HG02943 (cell line): ENCODE data around the gene HCFC1R1.
A peak's percentile ranks its signal among the peaks of the same experiment; 100 is the strongest.

Experiments used
- ATAC-seq: cut with Tn5 transposase; IDR thresholded peaks from one replicate; pipeline ENCODE4 v1.9.1; 2021; ENCODE audit warnings: mild to moderate bottlenecking, low read depth, moderate library complexity; ENCODE audit not compliant: unreplicated experiment

The HCFC1R1 gene

DNA sequence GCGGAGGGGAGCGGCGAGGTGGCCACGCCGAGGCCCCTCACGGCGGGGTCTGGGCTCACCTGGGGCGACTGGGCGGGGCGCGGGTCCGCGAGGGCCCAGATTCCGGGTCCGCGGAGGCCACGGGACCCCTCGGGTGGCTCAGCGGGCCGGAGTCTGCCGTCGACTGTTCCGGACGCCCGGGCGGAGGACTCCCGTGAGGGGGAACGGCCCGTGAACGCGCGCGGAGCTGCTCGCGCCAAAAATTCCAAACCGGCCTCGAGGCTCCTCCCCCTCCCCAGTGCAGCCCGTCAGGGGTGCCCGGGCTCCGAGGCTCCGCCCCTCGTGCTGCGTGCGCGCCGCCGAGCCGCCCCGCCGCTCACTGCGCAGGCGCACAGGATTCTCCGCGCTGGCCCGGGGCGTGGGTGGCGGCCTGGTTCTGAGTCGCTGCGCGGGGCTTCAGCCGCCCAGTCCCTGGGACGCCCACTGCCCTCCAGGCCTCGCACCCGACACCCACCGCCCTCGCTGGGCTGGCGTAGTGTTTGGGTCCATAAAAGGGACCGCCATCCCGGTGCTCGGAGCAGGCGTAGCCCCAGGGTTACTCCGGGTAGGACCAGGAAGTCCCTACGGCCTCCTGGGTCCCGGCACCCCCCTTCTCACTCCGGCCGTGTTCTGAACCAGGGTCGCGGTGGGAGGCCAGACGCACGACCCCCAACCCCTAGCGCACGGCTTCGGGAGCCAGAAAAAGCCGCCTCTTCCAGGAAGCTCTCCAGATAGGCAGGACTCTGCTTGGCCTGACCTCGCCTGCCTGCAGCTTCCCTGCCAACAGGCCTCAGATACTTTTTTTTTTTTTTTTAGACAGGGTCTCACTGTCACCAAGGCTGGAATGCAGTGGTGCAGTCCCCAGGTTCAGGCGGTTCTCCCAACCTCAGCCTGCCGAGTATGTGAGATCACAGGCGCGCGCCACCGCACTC is 43.2 kb downstream of the HCFC1R1 start, which contains the start of gene PKMYT1:
Gene PKMYT1, minus strand, starts transcription at position 220 of the 950 bp plus-strand sequence. CDS start 789 bp downstream, outside the sequence.
- ATAC-seq: peak; percentile 76

DNA sequence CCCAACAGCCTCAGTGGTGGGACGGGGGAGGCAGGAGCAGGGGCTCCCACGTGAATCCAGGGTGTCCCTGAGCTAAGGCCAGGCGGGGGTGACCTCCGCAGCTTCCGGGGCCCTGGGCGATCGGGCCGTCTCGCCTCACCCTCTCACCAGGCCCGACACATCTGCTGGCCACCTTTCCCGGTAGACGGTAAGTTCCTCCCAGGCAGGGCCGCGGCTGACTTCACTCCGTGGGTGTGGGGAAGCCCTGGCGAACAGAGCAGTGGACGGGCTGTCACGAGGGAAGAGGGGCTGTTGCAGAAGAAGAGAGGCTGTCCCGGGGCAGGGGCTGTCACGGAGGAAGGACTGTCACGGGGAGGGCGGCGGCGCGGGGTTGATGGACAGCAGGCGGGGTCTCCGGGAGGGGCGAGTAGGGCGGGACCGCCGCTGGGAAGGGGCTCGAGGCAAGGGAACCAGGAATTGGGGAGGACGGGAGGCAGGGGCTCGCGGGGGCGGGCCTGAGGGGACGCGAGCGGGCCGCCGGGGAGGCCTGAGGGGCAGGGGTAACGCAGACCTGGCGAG is 44.0 kb downstream of the HCFC1R1 start:
- ATAC-seq: no peak

DNA sequence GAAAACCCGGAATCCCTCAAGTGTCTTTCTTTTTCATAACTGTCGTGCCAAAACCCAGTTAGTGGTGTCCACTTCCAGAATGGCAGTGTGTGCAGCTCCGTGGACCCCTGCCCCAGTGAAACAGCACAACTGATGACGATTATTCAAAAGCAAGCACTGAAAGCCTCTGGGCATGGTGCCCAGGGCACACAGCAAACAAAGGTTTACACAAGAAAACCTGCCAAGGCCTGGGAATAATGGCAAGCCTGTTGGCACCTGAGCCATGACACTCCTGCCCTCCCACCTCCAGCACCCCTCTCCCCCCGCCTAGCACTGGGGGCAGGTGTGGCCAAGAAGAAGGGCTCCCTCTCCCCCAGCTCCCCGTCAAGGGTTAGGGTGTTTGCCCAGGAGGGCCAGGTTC is 46.3 kb downstream of the HCFC1R1 start:
- ATAC-seq: no peak

DNA sequence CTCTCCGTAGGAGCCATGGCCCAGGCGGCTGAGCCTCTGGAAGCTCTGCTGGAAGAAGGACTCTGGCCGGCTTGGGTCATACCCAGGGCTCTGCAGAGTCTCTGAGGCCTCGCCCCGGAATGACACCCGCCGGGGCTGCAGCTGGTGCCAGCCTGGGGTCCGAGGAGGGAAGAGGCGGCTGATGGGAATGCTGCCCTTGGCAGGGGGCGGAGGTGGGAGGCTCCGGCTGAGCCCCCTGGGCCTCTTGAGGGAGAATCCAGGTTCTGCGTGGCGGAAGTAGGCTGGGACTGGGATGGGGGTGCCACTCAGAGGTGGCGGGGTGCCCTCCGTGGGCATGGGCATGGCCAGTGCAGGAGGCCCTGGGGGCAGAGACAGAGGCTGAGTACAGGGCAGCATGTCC is 47.1 kb downstream of the HCFC1R1 start:
- no peak for ATAC-seq

DNA sequence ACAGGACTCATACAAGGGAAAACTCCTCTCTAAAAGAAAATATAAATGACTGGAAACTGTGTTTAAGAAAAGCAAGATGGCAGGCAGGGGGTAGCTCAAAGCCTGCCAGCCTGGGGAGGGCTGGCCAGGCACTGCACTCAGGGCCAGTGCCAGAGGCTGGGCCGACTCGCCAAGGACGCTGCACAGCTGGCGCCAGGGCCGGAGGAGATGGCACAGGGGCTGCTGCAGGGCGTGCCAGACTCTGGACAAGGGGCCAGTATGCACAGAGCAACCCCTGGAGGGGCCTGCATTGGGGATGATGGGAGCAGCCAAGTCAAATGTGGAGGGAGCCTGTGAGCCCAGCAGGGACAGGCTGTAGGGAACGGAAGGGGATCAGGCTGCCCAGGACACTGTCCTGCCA is 47.5 kb downstream of the HCFC1R1 start:
- no peak for ATAC-seq

DNA sequence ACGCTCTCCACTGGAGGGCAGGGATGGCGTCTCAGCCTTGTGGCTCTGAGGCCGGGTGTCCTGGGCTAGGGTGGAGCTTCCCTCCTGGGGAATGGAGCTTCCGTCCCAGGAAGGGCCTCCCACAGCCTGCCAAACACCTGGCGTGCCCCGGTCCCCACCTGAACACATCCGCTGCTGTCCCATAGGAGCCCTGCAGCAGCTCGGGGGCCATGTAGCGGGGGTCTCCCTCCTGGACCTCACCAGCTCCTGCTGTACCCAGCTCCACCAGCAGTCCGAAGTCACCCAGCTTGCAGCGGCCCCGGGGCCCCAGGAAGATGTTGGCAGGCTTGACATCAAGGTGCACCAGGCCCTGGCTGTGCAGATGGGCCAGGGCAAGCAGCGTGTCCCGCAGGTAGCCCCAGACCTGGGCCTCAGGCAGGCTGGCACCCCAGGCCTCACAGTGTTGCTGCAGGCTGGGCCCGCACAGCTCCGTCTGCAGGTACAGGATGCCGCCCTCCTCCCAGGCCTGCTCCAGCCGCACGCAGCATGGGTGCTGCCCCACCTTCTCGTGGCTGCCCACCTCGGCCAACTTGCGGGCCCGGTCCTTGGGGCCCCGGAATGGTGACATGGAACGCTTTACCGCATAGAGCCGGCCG is 48.5 kb downstream of the HCFC1R1 start:
- ATAC-seq: no peak

DNA sequence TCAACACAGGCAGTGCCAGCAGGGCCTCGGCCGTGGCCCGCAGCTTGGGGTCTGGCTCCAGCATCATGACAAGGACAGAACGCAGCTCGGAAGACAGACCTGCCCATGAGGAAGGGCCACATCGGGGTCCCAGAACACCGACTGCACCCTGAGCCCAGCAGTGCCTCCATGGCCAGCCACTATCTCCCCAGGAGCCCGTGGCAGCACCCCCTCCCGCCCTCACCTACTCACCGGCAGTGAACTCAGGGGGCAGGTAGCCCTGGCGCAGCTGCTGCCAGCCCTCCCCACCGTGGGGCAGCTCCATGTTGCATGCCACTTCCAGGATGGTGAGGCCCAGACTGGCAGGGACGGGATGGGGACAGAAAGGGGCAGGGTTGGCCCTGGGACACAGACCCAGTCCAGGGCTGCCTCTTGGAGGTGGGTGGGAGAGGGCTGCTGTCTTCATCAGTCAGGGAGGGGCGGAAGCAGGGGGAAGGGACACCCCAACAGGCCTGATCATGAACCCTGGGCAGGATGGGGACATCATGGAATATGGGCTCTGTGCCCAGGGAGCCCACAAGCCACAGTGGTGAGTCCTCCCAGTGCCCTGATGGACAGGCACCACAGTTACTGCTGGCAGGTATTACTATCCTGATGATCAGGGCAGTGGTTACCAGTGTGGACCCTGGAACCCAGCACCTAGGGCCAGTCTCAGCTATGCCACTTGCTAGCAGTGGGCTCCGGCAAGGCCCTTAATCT is 49.3 kb downstream of the HCFC1R1 start:
- ATAC-seq: no peak

DNA sequence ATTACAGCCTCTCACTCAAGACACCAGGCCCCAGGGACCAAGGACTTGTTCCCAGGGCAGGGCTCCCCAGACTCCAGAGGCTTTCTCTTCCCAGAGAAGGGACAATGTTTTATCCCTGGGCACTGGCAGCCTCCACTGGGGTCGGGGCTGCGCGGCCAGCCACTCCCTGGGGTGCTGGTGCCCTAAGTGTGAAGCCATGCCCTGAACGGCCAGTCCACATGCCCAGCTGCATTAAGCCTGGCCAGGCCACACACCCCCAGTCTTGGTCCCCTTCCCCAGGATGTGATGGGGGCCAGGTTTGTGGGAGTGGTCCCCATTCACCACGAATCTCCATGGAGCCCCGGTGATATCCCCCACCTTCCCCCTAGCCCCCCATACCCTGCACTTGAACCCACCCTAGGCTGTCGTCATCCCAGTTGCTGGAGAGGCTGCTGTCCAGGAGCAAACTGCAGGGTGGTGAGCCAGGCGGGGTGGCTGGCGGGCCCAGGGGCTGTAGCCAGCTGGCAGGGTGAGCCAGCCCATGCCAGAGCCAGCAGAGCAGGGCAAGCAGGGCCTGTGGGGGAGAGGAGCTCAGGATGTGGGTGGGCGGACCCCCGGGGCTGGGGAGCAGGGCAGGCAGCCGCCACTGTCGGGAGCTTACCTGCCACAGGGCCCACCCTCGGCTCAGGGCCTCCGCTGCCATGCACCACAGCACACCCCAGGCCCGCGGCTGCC is 50.0 kb downstream of the HCFC1R1 start:
- no peak for ATAC-seq

DNA sequence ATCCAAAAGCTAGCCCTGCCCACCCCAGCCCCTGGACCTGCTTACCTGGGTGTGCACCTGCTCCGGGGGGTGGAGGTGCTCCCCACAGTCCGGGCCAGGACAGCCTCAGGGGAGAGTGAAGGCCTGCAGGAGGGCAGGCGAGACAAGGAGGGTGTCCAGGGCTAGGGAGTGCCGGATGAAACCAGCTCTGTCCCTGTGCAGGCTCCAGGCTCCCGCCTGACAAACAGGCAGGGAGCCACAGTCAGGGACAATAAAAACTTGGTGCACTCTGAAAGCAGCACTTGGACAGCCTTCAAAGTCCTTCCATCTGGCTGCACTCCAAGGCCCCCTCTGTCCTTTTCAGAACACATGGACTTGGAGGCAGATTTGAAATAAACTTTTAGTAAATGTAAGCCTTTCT is 50.6 kb downstream of the HCFC1R1 start:
- no peak for ATAC-seq
